Measurements from ENCODE around the gene HHIPL1. TPM values are rescaled to one million over a fixed set of nuclear protein-coding genes. Genes with fewer than 3 reads are reported as not detected.

The HHIPL1 gene
- total and polyA plus RNA-seq, 10 donors: 0.43 to 4.2 (median 2.7) TPM

- WGBS, 5 donors: 29 to 37% (median 34%) methylated on average over 5 of the region's 5 CpGs
- peaks cover 0 to 9% (median 2%) of the 10 kb centered on the region in 6 donors for H3K4me1 ChIP-seq
- intact Hi-C loops (cut with DNase I; ENCODE audit: low total_unique reads): no loop called here
- H3K36me3 ChIP-seq: no peaks in the 10 kb centered on the region
- TF ChIP-seq POLR2AphosphoS5 (IDR thresholded peaks at IDR 0.05) (no peak), POLR2A (IDR thresholded peaks at IDR 0.05) (no peak), CTCF (IDR thresholded peaks at IDR 0.05 in 8 of 11, conservative IDR thresholded peaks at IDR 0.05 in 3 of 11) (no peak)
- peaks cover 5 to 20% (median 18%) of the 10 kb centered on the region in 8 donors for H3K9me3 ChIP-seq
- H3K4me3 ChIP-seq: no peak overlapping the region
- DNase-seq: no peak
- H3K27ac ChIP-seq: no peak overlapping the region
- no peaks in the 10 kb centered on the region for H3K27me3 ChIP-seq (replicated peaks in 1 of 7)
Observed at GRCh38 chr14:99698642-99699041, 53.7 kb downstream of the HHIPL1 start.

- TF ChIP-seq CTCF (IDR thresholded peaks at IDR 0.05 in 8 of 11, conservative IDR thresholded peaks at IDR 0.05 in 3 of 11) (no peak), POLR2A (IDR thresholded peaks at IDR 0.05) (no peak), POLR2AphosphoS5 (IDR thresholded peaks at IDR 0.05) (no peak)
- H3K36me3 ChIP-seq: no peaks in the 10 kb centered on the region
- peaks cover 6 to 26% (median 23%) of the 10 kb centered on the region in 8 donors for H3K9me3 ChIP-seq
- DNase-seq: no peak
- intact Hi-C loops (cut with DNase I; ENCODE audit: low total_unique reads): no loop called here
- WGBS, 5 donors: 64 to 67% (median 66%) methylated on average over 12 of the region's 12 CpGs
- H3K27me3 ChIP-seq (replicated peaks in 1 of 7): no peaks in the 10 kb centered on the region
- H3K27ac ChIP-seq: no peak overlapping the region
- H3K4me1 ChIP-seq: peaks cover 0 to 9% (median 2%) of the 10 kb centered on the region in 6 donors
- no peak overlapping the region for H3K4me3 ChIP-seq
Observed at GRCh38 chr14:99699085-99699760, 54.3 kb downstream of the HHIPL1 start.

DNA sequence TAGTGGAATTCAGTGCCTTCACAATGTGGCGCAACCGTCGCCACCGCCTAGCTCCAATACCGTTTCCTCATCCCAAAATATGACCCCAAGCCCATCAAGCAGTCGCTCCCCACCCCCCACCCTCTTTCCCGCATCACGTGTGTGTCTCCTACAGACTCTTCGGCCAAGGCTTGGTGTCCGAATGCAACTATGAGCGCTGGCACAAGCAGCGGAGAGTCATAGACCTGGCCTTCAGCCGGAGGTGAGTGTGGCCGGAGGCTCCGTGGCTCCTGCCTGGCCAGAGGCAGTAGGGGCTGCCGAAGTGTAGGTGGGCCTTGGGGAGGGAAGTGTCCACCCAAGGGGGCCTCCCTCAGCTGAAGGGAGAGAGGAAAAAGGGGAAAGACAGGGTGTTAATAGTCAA is 54.9 kb downstream of the HHIPL1 start:
- Histone ChIP-seq H3K9me3 (peaks cover 6 to 32% (median 28%) of the 10 kb centered on the region in 8 donors), H3K4me1 (peaks cover 0 to 9% (median 2%) of the 10 kb centered on the region in 6 donors), H3K27me3 (replicated peaks in 1 of 7) (no peaks in the 10 kb centered on the region), H3K36me3 (no peaks in the 10 kb centered on the region), H3K27ac (no peak overlapping the region), H3K4me3 (no peak overlapping the region)
- intact Hi-C loops (cut with DNase I; ENCODE audit: low total_unique reads): no loop called here
- TF ChIP-seq CTCF (IDR thresholded peaks at IDR 0.05 in 8 of 11, conservative IDR thresholded peaks at IDR 0.05 in 3 of 11) (no peak), POLR2A (IDR thresholded peaks at IDR 0.05) (no peak), POLR2AphosphoS5 (IDR thresholded peaks at IDR 0.05) (no peak)
- WGBS, 5 donors: 92 to 95% (median 94%) methylated on average over 16 of the region's 16 CpGs
- DNase-seq: no peak

DNA sequence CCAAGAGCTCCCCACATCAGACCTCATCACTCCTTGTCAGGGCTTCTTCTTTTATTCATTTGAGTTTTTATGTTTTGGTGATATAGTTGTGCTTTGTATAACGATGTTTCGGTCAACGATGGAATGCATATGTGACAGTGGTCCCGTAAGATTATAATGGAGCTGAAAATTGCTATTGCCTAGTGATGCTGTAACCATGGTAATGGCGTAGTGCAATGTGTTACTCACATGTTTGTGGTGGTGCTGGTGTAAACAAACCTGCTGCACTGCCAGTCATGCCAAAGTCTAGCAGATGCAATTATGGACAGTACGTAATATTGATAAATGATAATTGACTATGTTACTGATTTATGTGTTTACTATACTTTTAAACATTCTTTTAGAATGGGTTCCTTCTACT is 55.5 kb downstream of the HHIPL1 start:
- H3K27ac ChIP-seq: no peak overlapping the region
- WGBS, 5 donors: 94 to 97% (median 96%) methylated on average over 6 of the region's 6 CpGs
- H3K4me3 ChIP-seq: no peak overlapping the region
- H3K4me1 ChIP-seq: peaks cover 0 to 9% (median 2%) of the 10 kb centered on the region in 6 donors
- no peak for DNase-seq
- intact Hi-C loops (cut with DNase I; ENCODE audit: low total_unique reads): no loop called here
- TF ChIP-seq CTCF (IDR thresholded peaks at IDR 0.05 in 8 of 11, conservative IDR thresholded peaks at IDR 0.05 in 3 of 11): no peak
- TF ChIP-seq POLR2A (IDR thresholded peaks at IDR 0.05): no peak
- no peak for TF ChIP-seq POLR2AphosphoS5 (IDR thresholded peaks at IDR 0.05)
- H3K36me3 ChIP-seq: no peaks in the 10 kb centered on the region
- H3K27me3 ChIP-seq (replicated peaks in 1 of 7): no peaks in the 10 kb centered on the region
- H3K9me3 ChIP-seq: peaks cover 6 to 34% (median 30%) of the 10 kb centered on the region in 8 donors

Measured in spleen (tissue), 11 donors.